Activated naive CD4-positive, alpha-beta T cell treated with anti-CD3 and anti-CD28 coated beads, Interleukin-2, amount 50 U/mL, for 24 hours (primary cell): ENCODE results near the gene COQ6.

Experiments
- H3K27ac Mint-ChIP-seq: one replicate; pipeline ENCODE4 v1.8.0; 2021; ENCODE audit warnings: mild to moderate bottlenecking, mixed read lengths
- H3K27me3 Mint-ChIP-seq: one replicate; pipeline ENCODE4 v1.8.0; 2021; ENCODE audit warnings: mixed read lengths
- H3K36me3 Mint-ChIP-seq: one replicate; pipeline ENCODE4 v1.8.0; 2021; ENCODE audit warnings: mixed read lengths
- H3K4me1 Mint-ChIP-seq: one replicate; pipeline ENCODE4 v1.8.0; 2021; ENCODE audit warnings: mixed read lengths
- H3K4me3 Mint-ChIP-seq: one replicate; pipeline ENCODE4 v1.8.0; 2021; ENCODE audit warnings: mild to moderate bottlenecking, mixed read lengths
- H3K9me3 Mint-ChIP-seq: one replicate; pipeline ENCODE4 v1.8.0; 2021; ENCODE audit warnings: mixed read lengths

Gene COQ6

GRCh38 chr14:74008843-74009499 is 58.9 kb downstream of the COQ6 start:
- no peaks in the 10 kb centered on the region for H3K27me3 Mint-ChIP-seq
- H3K9me3 Mint-ChIP-seq: no peaks in the 10 kb centered on the region
- H3K4me1 Mint-ChIP-seq: no peaks in the 10 kb centered on the region
- H3K36me3 Mint-ChIP-seq: peaks cover 11% of the 10 kb centered on the region
- H3K4me3 Mint-ChIP-seq: no peak overlapping the region
- no peak overlapping the region for H3K27ac Mint-ChIP-seq
